C1 segment of cervical spinal cord (tissue), 14 donors: ENCODE measurements around the gene CCNI2.

Source experiments
- DNase-seq, 14 donors: peaks; one replicate each; lab custom pipeline; 2025; lab: John Stamatoyannopoulos, UW

Gene CCNI2, protein sequence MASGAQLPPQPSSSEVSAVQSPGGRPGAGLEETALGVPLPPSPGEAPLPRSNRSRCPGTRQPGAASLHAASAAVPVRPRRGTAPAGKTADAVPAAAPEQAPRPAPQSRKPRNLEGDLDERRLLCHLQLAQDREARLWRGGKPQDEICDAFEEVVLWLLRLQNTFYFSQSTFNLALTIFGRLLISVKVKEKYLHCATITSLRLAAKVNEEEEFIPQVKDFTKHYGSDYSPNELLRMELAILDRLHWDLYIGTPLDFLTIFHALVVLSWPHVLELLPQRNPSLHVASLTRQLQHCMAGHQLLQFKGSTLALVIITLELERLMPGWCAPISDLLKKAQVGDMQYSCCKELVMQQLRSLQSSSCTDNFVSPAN

DNA sequence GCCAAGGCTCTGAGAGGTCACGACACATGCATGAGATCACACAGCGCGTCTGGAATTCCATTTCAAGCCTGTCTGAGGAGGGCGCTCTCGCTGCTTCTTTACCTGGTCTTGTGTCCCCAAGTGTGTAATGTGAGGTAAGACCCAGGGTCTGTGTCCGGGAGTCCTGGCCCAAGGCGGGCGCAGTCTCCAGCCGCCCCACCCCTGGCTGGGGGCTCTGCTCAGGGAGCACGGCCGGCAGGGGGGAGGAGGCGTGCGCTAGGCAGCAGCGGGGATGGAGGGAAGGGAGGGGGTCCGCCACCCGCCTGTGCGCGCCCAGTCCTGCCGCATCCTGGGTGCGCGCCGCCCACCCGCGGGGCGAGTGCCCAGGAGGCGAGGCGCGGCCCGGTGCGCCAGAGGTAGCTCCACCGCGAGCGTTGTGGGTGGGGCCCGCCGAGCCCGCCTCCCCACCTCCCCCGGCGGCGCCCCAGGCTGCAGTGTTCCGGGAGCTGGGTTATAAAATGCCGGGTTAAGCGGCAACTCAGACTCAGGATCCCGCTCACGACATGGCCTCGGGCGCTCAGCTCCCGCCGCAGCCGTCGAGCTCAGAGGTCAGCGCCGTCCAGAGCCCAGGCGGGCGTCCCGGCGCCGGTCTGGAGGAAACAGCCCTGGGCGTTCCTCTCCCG is at the start of gene CCNI2:
Gene CCNI2 (plus strand): TSS at position 473 of the 662 bp plus-strand sequence. CDS start 70 bp downstream, at position 543.
- peak in 1 of 14 donors; percentile 18 for DNase-seq

DNA sequence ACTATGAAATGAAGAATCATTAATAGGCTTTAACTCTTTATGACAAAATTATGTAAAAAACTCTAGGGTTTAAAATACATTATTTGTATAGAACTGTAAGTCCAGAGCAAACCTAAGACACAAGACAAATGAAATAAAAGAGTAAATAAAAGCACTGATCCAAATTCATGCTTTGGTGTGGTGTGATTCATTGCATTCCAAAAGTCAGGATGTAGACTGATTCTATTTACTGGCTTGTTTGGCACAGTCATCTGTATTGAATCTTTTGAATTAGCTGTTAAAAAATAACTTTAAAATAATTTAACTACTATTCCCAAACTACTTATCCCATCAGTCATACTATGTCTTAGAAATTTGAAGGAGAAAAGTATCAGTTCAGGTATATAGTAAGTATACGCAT is 42.4 kb upstream of the CCNI2 start:
- no peak for DNase-seq

GRCh38 chr5:132708645-132709044 is 38.6 kb upstream of the CCNI2 start:
- DNase-seq, result no peak

GRCh38 chr5:132714456-132715307 is 32.5 kb upstream of the CCNI2 start:
- no peak for DNase-seq

- DNase-seq, result no peak
Measured at GRCh38 chr5:132718544-132719312, 28.5 kb upstream of the CCNI2 start.

GRCh38 chr5:132725745-132726144 is 21.5 kb upstream of the CCNI2 start:
- DNase-seq, result no peak

DNA sequence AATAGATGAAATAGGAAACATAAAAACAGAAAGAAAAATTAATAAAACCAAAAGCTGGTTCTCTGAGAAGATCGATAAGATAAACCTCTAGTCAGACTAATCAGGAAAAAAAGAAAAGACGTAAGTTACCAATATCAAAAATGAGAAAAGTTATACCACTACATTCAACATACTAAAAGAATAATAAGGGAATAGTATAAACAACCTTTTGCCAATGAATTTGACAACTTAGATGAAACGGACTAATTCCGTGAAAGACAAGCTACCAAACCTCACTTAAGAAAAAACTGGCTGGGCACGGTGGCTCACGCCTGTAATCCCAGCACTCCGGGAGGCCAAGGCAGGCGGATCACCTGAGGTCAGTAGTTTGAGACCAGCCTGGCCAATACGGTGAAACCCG is 17.3 kb upstream of the CCNI2 start:
- DNase-seq, result no peak

DNA sequence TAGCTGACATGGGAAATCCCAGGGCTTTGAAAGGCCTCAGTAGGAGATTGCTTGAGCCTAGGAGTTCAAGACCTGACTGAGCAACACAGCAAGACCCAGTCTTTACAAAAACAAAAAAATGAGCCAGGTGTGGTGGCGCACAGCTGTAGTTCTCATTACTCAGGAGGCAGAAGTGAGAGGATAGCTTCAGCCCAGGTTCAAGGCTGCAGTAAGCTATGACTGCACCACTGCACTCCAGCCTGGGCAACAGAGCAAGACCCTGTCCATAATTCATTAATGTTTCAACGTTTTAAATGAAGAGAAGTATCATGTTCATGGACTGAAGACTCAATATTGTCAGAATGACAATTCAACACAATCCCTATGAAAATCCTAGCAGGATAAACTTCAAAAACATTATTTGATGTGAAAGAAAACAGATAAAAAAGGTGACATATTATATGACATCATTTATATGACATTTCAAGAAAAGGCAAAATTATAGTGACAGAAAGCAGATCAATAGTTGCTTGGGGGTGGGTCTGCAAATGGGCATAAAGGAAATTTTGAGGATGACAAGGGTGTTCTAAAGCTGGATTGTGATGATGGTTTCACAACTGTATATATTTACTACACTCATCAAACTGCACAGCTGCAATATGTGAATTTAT is 13.6 kb upstream of the CCNI2 start:
- no peak for DNase-seq

DNA sequence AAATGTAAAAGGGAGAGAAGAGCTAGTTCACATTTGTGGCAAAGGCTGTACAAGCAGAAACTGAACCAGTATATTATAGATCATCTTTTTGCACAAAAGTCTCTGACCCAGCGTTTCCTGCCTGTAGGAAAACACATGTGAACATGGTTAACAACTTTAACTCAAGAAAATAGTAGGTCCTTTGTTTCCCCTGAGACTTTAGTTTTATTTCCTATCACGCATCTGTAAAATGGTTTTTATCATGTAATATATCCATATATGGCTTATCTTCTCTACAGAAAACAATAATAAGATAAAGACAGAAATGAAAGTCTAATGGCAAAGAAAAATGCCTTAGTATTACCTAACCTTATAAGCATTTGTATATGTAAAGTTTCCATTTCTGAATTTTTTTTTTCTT is 12.5 kb upstream of the CCNI2 start:
- DNase-seq, result no peak

DNA sequence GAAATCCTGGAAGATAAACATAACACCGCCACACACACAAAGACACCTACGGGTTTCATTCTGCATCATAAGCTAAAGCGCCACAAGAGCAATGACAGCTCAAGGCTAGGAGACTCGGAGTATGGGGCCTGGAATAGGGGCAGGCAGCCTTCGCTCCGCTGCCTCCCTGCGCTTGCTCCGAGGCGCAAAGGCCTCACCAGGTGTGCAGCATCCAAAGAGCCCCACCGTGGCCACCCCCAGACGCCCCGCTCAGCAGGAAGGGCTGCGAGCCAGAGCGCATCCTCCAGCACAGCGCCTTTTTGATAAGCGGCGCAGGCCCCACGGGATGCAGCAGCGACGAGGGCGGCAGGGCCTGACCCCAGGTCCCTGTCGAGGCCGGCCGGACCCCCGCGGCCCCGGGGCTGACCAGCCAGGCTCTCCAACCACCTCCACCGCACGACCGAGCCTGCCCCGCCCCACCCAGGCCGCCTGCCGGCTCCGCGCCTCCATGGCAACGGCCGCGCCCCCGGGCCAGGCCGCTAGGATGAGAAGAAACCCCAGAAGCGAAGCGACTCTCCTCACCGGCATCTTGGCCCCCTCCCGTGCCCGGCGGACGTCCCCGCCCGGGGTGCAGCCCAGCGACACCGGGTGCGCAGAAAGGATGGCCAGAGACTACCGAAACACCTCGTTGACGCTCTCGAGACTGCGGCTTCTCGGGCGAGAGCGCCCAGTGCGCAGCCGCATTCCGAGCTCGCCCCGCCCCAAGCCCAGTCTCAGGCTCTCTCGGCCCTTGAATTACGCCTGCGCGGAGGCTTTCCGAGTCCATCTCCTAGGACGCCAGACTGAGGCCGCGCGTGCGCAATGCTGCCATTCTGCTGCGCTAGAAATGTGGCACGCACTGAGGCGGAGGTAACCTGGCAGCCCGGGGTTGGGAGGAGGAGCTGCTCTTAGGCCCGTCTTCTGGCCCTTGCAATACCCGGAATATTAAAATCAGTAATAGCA is 10.1 kb upstream of the CCNI2 start, which contains the start of gene KIF3A:
Gene KIF3A (minus strand): TSS at position 694 of the 981 bp plus-strand sequence. CDS start 127 bp downstream, at position 567.
- peak; percentile 56 to 98 (median 95) for DNase-seq

DNA sequence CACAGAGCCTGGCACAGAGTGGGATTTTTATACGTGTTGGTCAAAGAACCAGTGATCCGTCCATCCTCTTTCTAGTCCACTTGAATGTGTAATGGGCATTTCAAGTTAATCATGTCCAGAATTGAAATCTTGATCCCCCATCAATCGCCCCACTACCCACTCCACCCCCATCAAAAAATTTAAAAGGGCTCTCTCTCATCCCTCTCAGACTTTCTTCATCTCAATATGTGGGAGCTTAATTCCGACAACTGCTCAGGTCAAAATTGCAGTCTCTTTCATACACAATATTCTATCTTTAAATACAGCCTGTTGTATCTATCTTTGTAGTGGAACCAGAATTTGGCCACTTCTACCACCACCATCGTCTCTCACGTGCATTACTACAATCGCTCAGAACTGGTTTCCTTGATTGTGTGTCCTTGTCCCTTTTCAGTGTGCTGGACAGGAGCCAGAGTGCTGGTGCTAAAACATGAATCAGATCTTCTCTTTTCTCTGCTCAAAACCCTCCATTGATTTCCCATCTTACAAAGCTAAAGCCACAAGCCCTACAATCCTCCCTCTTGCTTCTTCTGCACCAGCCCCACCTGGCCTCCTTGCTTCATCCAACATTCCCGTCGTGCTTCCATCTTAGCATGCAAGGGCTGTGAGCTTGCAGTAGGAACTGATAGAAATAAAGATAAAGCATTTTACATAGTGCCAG is 9.1 kb upstream of the CCNI2 start:
- no peak for DNase-seq

DNA sequence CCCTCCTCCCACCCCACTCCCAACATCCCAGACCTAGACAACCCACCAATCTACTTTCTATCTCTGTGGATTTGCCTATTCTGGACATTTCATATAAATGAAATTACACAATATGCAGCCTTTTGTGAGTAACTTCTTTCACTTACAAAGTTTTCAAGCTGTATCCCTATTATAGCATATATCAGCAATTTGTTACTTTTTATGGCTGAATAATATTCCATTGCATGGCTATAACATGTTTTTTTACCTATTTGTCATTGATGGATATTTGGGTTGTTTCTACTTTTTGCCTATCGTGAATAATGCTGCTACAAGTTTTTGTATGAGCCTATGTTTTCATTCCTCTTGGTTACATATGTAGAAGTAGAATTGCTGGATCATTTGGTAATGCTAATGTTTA is 8.0 kb upstream of the CCNI2 start:
- DNase-seq, result no peak

DNA sequence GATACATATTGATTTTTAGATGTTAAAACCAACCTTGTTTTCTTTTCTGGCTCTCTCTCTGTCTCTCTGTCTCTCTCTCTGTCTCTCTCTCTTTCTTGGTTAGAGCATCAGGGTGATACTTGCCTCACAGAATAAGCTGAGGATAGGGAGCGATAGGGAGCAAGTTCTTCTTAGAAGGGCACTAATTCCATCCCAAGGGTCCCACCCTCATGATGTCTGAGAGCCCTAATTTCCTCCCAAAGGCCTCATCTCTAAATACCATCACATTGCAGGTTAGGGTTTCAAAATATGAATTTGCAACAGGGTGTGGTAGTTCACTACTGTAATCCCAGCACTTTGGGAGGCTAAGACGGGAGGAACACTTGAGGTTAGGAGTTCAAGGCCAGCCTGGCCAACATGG is 5.1 kb upstream of the CCNI2 start:
- DNase-seq, result no peak

GRCh38 chr5:132742626-132743025 is 4.6 kb upstream of the CCNI2 start:
- no peak for DNase-seq

- DNase-seq, result no peak
Measured at GRCh38 chr5:132744659-132745058, 2.6 kb upstream of the CCNI2 start.

- no peak for DNase-seq
Measured at GRCh38 chr5:132746592-132746953, 653 bp upstream of the CCNI2 start.

- DNase-seq, result no peak
Measured at GRCh38 chr5:132747616-132748440, 602 bp downstream of the CCNI2 start.

DNA sequence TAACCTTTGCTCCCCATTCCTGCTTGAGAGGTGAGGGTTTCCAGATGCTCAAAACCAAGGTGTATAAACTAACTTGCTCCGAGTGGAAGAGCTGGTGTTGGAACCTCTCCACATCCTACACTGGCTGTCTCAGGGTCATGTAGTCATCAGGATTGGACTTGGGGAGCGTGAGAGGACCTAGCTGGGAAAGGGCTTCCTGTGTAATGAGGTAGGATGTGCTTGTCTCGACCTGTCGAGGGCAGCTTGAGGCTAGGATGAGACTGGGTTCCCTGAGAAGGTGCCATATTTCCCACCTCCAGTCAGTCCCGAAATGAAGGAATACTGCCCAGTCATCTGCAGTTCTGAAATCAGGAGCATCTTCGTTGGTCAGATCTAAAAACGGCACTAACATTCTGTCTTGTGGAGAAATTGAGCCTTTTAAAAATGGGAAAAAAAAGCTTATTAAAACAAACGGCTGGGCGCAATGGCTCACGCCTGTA is 1.3 kb downstream of the CCNI2 start:
- DNase-seq, result no peak
